Germinal center (tissue), 1 donor: ENCODE data around the gene ZNF532.
"Not testable (repeated sequence)": the region's sequence is repeated elsewhere in the genome, so short reads cannot be mapped to it uniquely, and the experiment has no call there.

Experiments used
- DNase-seq: peaks from one replicate; pipeline ENCODE4 v3.0.0; 2012; ENCODE audit warnings: mixed read lengths, low spot score

ZNF532 gene

GRCh38 chr18:59008302-59008974 is 143.8 kb downstream of the ZNF532 start:
- no peak for DNase-seq

GRCh38 chr18:59009846-59010245 is 145.2 kb downstream of the ZNF532 start:
- DNase-seq, result no peak

GRCh38 chr18:59011289-59011688 is 146.6 kb downstream of the ZNF532 start:
- no peak for DNase-seq

- no peak for DNase-seq
Observed at GRCh38 chr18:59011786-59012185, 147.1 kb downstream of the ZNF532 start.

GRCh38 chr18:59012815-59013705 is 148.4 kb downstream of the ZNF532 start:
- no peak for DNase-seq

GRCh38 chr18:59013744-59014143 is 149.1 kb downstream of the ZNF532 start:
- DNase-seq, result no peak

GRCh38 chr18:59015531-59016152 is 151.0 kb downstream of the ZNF532 start:
- no peak for DNase-seq

GRCh38 chr18:59021500-59021899 is 156.8 kb downstream of the ZNF532 start:
- DNase-seq, result no peak

GRCh38 chr18:59022167-59022945 is 157.7 kb downstream of the ZNF532 start:
- DNase-seq, result no peak

- no peak for DNase-seq
Observed at GRCh38 chr18:59024829-59025228, 160.2 kb downstream of the ZNF532 start.

- DNase-seq, result not testable (repeated sequence)
Observed at GRCh38 chr18:59025532-59025931, 160.9 kb downstream of the ZNF532 start.

GRCh38 chr18:59026364-59026763 is 161.7 kb downstream of the ZNF532 start:
- no peak for DNase-seq

GRCh38 chr18:59026831-59027410 is 162.2 kb downstream of the ZNF532 start:
- DNase-seq, result no peak

- no peak for DNase-seq
Observed at GRCh38 chr18:59029663-59030429, 165.2 kb downstream of the ZNF532 start.

GRCh38 chr18:59032308-59032707 is 167.6 kb downstream of the ZNF532 start:
- no peak for DNase-seq

GRCh38 chr18:59033359-59033758 is 168.7 kb downstream of the ZNF532 start:
- no peak for DNase-seq

- no peak for DNase-seq
Observed at GRCh38 chr18:59033974-59034373, 169.3 kb downstream of the ZNF532 start.

GRCh38 chr18:59035591-59035990 is 170.9 kb downstream of the ZNF532 start:
- DNase-seq, result no peak
